Stomach (tissue), 9 donors: Measurements from ENCODE around the gene ZAR1. TPM values are rescaled to one million over a fixed set of nuclear protein-coding genes. Genes with fewer than 3 reads are reported as not detected.

Experiments used
- DNase-seq, 2 donors: peaks; one replicate each; pipeline versions ENCODE4 v3.0.0 to v3.0.0-alpha.2; 2013 to 2019
- H3K27ac ChIP-seq, 5 donors: fragments of 200-600 bp in 4 of 5; sonication (generic) in 4 of 5; one replicate each; pipeline ENCODE4 v1.5.1; 2013 to 2019; ENCODE audit warnings: mild to moderate bottlenecking in 1 of 5, moderate library complexity in 1 of 5
- H3K27me3 ChIP-seq, 3 donors: fragments of 200-600 bp; sonication (generic); one replicate each; pipeline ENCODE4 v1.5.1; 2017 to 2019; ENCODE audit warnings: mixed run types in 1 of 3
- H3K36me3 ChIP-seq, 4 donors: fragments of 200-600 bp; sonication (generic); 1 replicate in 3 of 4; 2 replicates in 1 of 4; pipeline ENCODE4 v1.5.1; 2016 to 2019
- H3K4me1 ChIP-seq, 4 donors: fragments of 200-600 bp; sonication (generic); one replicate each; pipeline ENCODE4 v1.5.1; 2016 to 2019
- H3K4me3 ChIP-seq, 4 donors: fragments of 200-600 bp; sonication (generic) in 3 of 4; one replicate each; pipeline ENCODE4 v1.5.1; 2016 to 2019; ENCODE audit warnings: mild to moderate bottlenecking in 1 of 4
- H3K9me3 ChIP-seq, 4 donors: fragments of 200-600 bp; sonication (generic); one replicate each; pipeline ENCODE4 v1.5.1; 2016 to 2019
- CTCF ChIP-seq, 7 experiments: fragments of 450-650 bp in 4 of 7; fragments of 200-600 bp in 3 of 7; sonication (generic) in 3 of 7; IDR thresholded peaks; one replicate each; pipeline ENCODE4 v1.5.1; 2016 to 2019; ENCODE audit warnings: antibody characterized with exemption in 7 of 7, control low read depth in 2 of 7, mild to moderate bottlenecking in 1 of 7
- EP300 ChIP-seq: sonication (generic); formaldehyde crosslinking; IDR thresholded peaks from one replicate; pipeline ENCODE4 v1.6.1; 2017; ENCODE audit warnings: antibody characterized with exemption
- POLR2A ChIP-seq, 4 donors: fragments of 450-650 bp; IDR thresholded peaks; one replicate each; pipeline ENCODE4 v1.6.1; 2016; ENCODE audit warnings: antibody characterized with exemption in 4 of 4, control low read depth in 2 of 4, mild to moderate bottlenecking in 1 of 4, moderate library complexity in 1 of 4
- POLR2AphosphoS5 ChIP-seq, 3 donors: sonication (generic); formaldehyde crosslinking; IDR thresholded peaks; one replicate each; pipeline ENCODE4 v1.6.1; 2016; ENCODE audit warnings: antibody characterized with exemption in 3 of 3
- WGBS, 5 donors: extraction: QIAGEN DNeasy Blood & Tissue Kit in 3 of 5; methylation state at CpG; one replicate each; pipeline versions ENCODE4 v1.1.5 to v1.1.7; 2013 to 2018; 5-methylcytosine and 5-hydroxymethylcytosine counted together
- intact Hi-C: fragments of 100-400 bp; cut with DNase I; formaldehyde crosslinking; loops from one replicate; pipeline ENCODE4 v1.15.1; 2023; ENCODE audit warnings: low total_unique reads
- polyA plus RNA-seq, 3 donors: library from polyadenylated mRNA; stranded (reverse); fragments of 200-250 nt; gene quantifications; one replicate each; pipeline ENCODE4 v1.2.3, GENCODE V29; 2013
- total RNA-seq, 5 donors: library from RNA; depleted of rRNA; stranded (reverse); fragments of >200 nt; gene quantifications; one replicate each; pipeline versions ENCODE4 v1.1.0 to v1.2.3, GENCODE V29; 2014 to 2016
- donor health status: healthy with polysubstance abuse.
- donor health status: Bipolar disorder and iron deficiency.
- donor health status: healthy.

ZAR1 gene
- total and polyA plus RNA-seq, 8 donors, result not detected

GRCh38 chr4:48491514-48492176 is 1.6 kb downstream of the ZAR1 start:
- Histone ChIP-seq H3K9me3 (peaks cover 0 to 13% (median 0%) of the 10 kb centered on the region in 4 donors), H3K27ac (no peak overlapping the region), H3K27me3 (peaks cover 13 to 54% (median 35%) of the 10 kb centered on the region in 3 donors), H3K36me3 (peaks cover 0 to 4% (median 0%) of the 10 kb centered on the region in 4 donors), H3K4me3 (peak overlapping the region in 2 of 4 donors; percentile 42 to 57), H3K4me1 (peaks cover 15 to 21% (median 19%) of the 10 kb centered on the region in 4 donors)
- DNase-seq, result no peak
- intact Hi-C loops, result no loop called here
- WGBS, 5 donors, result 57 to 76% (median 60%) methylated on average over 22 to 23 of the region's 23 CpGs
- TF ChIP-seq EP300, result no peak
- no peak for TF ChIP-seq CTCF (IDR thresholded peaks at IDR 0.05)
- no peak for TF ChIP-seq POLR2AphosphoS5 (IDR thresholded peaks at IDR 0.05)
- TF ChIP-seq POLR2A (IDR thresholded peaks at IDR 0.05), result no peak

GRCh38 chr4:48493452-48494100 is 3.5 kb downstream of the ZAR1 start:
- intact Hi-C loops, result no loop called here

GRCh38 chr4:48495941-48496340 is 5.9 kb downstream of the ZAR1 start:
- Histone ChIP-seq H3K36me3 (peaks cover 0 to 41% (median 34%) of the 10 kb centered on the region in 4 donors), H3K4me3 (no peak overlapping the region), H3K9me3 (peaks cover 0 to 6% (median 0%) of the 10 kb centered on the region in 4 donors), H3K27ac (no peak overlapping the region), H3K4me1 (peaks cover under 1 to 5% (median 4%) of the 10 kb centered on the region in 4 donors), H3K27me3 (peaks cover 6 to 11% (median 11%) of the 10 kb centered on the region in 3 donors)
- 93 to 99% (median 96%) methylated on average over 2 of the region's 2 CpGs for WGBS, 5 donors
- no peak for TF ChIP-seq CTCF (IDR thresholded peaks at IDR 0.05)
- TF ChIP-seq POLR2A (IDR thresholded peaks at IDR 0.05), result no peak
- no peak for TF ChIP-seq POLR2AphosphoS5 (IDR thresholded peaks at IDR 0.05)
- no peak for TF ChIP-seq EP300
- DNase-seq, result no peak
- intact Hi-C loops, result no loop called here

More at GRCh38 chr4:48493452-48494100, 3.5 kb downstream of the ZAR1 start:
- H3K27me3 ChIP-seq, result peaks cover 13 to 35% (median 27%) of the 10 kb centered on the region in 3 donors
- peaks cover 15 to 21% (median 19%) of the 10 kb centered on the region in 4 donors for H3K4me1 ChIP-seq
- peaks cover 0 to 17% (median 11%) of the 10 kb centered on the region in 4 donors for H3K36me3 ChIP-seq
- TF ChIP-seq CTCF (IDR thresholded peaks at IDR 0.05) (no peak), POLR2AphosphoS5 (IDR thresholded peaks at IDR 0.05) (no peak)
- no peak overlapping the region for H3K27ac ChIP-seq
- peaks cover 0 to 13% (median 0%) of the 10 kb centered on the region in 4 donors for H3K9me3 ChIP-seq
- DNase-seq, result no peak
- WGBS, 5 donors, result 75 to 80% (median 77%) methylated on average over 4 of the region's 4 CpGs
- no peak overlapping the region for H3K4me3 ChIP-seq

- no peaks in the 10 kb centered on the region for H3K4me1 ChIP-seq
- no peak for DNase-seq
- peaks cover 0 to 62% (median 54%) of the 10 kb centered on the region in 4 donors for H3K36me3 ChIP-seq
- TF ChIP-seq EP300 (no peak), POLR2AphosphoS5 (IDR thresholded peaks at IDR 0.05) (no peak), CTCF (IDR thresholded peaks at IDR 0.05) (no peak), POLR2A (IDR thresholded peaks at IDR 0.05) (no peak)
- no peaks in the 10 kb centered on the region for H3K27me3 ChIP-seq
- no peak overlapping the region for H3K4me3 ChIP-seq
- intact Hi-C loops, result no loop called here
- no peaks in the 10 kb centered on the region for H3K9me3 ChIP-seq
- H3K27ac ChIP-seq, result no peak overlapping the region
- WGBS, 5 donors, result 89 to 95% (median 91%) methylated on average over 4 of the region's 4 CpGs
These were observed 8.8 kb downstream of the ZAR1 start for GRCh38 chr4:48498895-48499294.
